SK-N-SH treated with all-trans-retinoic acid at 6 μM for 48 hours (cell line): ENCODE results near the gene PLXND1.

Experiments
- BACH2 ChIP-seq: fragments of 250-450 bp; sonication (Bioruptor Pico); IDR thresholded peaks from 2 replicates; pipeline ENCODE4 v1.9.0; 2021; ENCODE audit warnings: mild to moderate bottlenecking, borderline replicate concordance
- CSDC2 ChIP-seq: fragments of 250-450 bp; sonication (Bioruptor Pico); IDR thresholded peaks from 2 replicates; pipeline ENCODE4 v1.5.0; 2020; ENCODE audit warnings: mild to moderate bottlenecking, moderate library complexity
- GLIS3 ChIP-seq: fragments of 250-450 bp; sonication (Bioruptor Pico); IDR thresholded peaks from 2 replicates; pipeline ENCODE4 v1.5.0; 2020; ENCODE audit warnings: mild to moderate bottlenecking, moderate library complexity

GRCh38 chr3:129654131-129654530 is 47.7 kb upstream of the PLXND1 start:
- TF ChIP-seq CSDC2 (CRISPR knock-in tag): no peak
- no peak for TF ChIP-seq GLIS3 (CRISPR knock-in tag)
- no peak for TF ChIP-seq BACH2 (CRISPR knock-in tag)
